GM10847 (cell line): ENCODE measurements around the gene ABHD6.

Experiments used
- POLR2A ChIP-seq: IDR thresholded peaks from 2 replicates; pipeline ENCODE4 v1.6.1; 2011; ENCODE audit not compliant: insufficient read length; ENCODE audit errors: extremely low read depth

The ABHD6 gene

GRCh38 chr3:58323529-58324390 is 86.2 kb downstream of the ABHD6 start:
- TF ChIP-seq POLR2A, result no peak

- TF ChIP-seq POLR2A, result no peak
Measured at GRCh38 chr3:58324391-58325390, 87.1 kb downstream of the ABHD6 start.

- TF ChIP-seq POLR2A, result no peak
Measured at GRCh38 chr3:58325525-58325992, 88.0 kb downstream of the ABHD6 start.

GRCh38 chr3:58326267-58326900 is 88.8 kb downstream of the ABHD6 start:
- no peak for TF ChIP-seq POLR2A

- no peak for TF ChIP-seq POLR2A
Measured at GRCh38 chr3:58329150-58329921, 91.7 kb downstream of the ABHD6 start.

- no peak for TF ChIP-seq POLR2A
Measured at GRCh38 chr3:58329922-58330413, 92.4 kb downstream of the ABHD6 start.

GRCh38 chr3:58331593-58332152 is 94.1 kb downstream of the ABHD6 start:
- no peak for TF ChIP-seq POLR2A

- no peak for TF ChIP-seq POLR2A
Measured at GRCh38 chr3:58332575-58333188, 95.1 kb downstream of the ABHD6 start, which contains the start of gene PXK. Gene PXK, plus strand, starts transcription at chr3:58332892. Its CDS starts 97 bp downstream, at chr3:58332989.

- no peak for TF ChIP-seq POLR2A
Measured at GRCh38 chr3:58333206-58334012, 95.8 kb downstream of the ABHD6 start.

GRCh38 chr3:58334013-58334321 is 96.4 kb downstream of the ABHD6 start:
- TF ChIP-seq POLR2A, result no peak

GRCh38 chr3:58334506-58334884 is 96.9 kb downstream of the ABHD6 start:
- TF ChIP-seq POLR2A, result no peak

- TF ChIP-seq POLR2A, result no peak
Measured at GRCh38 chr3:58335652-58335947, 98.0 kb downstream of the ABHD6 start.

- no peak for TF ChIP-seq POLR2A
Measured at GRCh38 chr3:58336135-58336882, 98.7 kb downstream of the ABHD6 start.

GRCh38 chr3:58337190-58337589 is 99.6 kb downstream of the ABHD6 start:
- no peak for TF ChIP-seq POLR2A
